HG02840 (cell line): ENCODE measurements around the gene RUFY4.
A peak's percentile ranks its signal among the peaks of the same experiment; 100 is the strongest.
"Not testable (repeated sequence)": the region's sequence is repeated elsewhere in the genome, so short reads cannot be mapped to it uniquely, and the experiment has no call there.

Source experiments
- ATAC-seq: cut with Tn5 transposase; IDR thresholded peaks from one replicate; pipeline ENCODE4 v1.9.1; 2021; ENCODE audit warnings: mild to moderate bottlenecking, moderate library complexity, moderate number of reproducible peaks; ENCODE audit not compliant: unreplicated experiment, low FRiP score

The RUFY4 gene

DNA sequence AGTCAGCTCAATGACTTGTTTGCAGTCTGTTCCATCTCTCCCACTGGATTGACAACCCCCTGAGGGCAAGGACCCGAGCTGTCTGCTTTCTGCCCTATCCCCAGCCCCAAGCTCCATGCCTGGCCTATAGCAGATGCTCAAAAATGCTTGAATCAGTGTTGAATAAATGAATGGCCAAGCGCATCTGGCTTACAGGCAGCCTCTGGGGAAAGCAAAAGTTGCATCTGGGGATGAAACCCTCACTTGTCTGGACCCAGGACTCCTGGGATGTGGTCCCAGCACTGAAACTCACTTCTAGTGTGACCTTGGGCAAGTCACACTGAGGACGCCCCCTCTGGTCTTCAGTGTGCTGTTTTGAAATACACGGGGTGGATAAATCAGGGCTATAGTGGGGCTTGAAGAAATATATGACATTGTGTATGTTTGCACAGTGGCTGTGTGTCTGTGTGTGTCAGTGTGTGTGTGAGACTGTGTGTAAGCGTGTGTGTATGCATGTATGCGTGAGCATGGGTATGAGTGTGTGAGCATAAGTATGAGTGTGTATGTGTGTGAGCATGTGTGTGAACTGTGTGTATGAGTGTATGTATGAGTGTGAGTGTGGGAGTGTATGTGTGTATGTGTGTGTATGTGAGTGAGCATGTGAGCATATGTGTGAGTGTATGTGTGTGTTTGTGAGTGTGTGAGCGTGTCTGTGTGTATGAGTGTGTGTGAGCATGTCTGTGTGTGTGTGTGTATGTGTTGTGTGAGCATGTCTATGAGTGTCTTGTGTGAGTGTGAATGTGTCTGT lies 38.5 kb upstream of the RUFY4 start:
- no peak for ATAC-seq

- ATAC-seq: no peak
Observed at GRCh38 chr2:218031261-218031660, 37.8 kb upstream of the RUFY4 start.

DNA sequence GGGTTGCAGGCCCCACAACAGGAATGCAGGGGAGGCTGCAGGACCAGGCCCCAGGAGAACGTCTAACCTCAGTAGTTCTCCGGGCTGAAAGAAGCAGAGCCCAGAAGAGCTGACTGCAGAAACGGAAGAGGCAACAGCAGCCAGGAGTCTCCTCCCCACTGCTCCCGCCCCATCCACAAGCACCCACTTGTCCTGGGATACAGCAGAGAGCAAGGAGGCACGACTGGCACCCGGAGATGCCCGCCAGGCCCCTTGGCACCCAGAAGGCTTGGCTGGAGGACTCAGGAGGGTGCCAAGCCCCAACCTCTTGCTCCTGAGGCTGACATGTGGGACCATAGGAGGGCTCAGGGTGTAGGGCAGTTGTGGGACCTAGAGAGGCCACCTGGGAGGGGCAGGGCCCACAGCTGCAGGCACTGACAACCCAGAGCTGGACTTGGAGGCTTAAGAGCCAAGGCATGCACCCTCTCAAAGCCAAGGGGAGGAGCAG lies 37.2 kb upstream of the RUFY4 start:
- no peak for ATAC-seq

GRCh38 chr2:218032336-218033171 lies 36.5 kb upstream of the RUFY4 start:
- no peak for ATAC-seq

GRCh38 chr2:218033208-218033589 lies 35.9 kb upstream of the RUFY4 start:
- ATAC-seq: no peak

DNA sequence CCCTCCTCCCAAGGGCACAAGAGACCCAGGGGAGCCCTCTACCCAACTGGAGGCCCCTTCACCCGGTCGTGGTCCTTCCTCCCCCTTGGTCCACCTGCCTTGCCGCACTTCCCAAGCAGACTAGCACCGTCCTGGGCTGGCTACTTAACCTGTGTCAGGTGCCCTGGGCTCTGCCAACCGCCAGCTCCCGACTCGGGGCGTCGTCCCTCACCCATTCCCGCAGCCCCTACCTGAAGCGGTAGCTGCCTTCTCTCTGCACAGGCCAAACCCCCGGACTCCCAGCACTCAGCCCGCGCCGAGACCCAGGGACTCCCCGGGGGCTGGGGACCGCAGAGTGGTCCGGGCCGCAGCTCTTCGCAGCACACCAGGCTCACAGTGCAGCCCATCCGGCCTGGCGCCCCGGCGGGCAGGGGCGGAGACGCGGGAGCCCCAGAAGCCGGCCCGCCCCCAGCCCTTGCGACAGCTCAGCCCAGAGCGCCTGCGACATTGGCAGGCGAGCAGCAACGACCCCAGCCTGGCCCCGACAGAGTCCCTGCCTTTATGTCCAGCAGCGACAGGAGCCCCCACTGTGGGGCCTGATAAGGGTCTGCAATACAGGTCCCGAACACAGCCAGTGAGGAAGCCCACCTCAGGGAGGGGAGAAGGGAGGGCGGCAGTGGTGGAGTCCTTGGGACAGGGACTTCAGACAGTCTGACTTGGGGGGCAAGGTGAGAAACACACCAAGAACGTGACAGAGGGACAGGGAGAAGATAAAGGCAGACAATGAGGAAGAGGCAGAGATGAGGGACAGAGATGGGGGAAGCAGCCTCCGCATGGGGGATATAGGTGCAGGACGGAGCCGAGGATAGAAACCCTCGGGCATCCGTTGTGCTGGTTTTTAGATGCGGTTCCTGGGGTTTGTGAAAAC lies 35.2 kb upstream of the RUFY4 start:
- ATAC-seq: no peak

DNA sequence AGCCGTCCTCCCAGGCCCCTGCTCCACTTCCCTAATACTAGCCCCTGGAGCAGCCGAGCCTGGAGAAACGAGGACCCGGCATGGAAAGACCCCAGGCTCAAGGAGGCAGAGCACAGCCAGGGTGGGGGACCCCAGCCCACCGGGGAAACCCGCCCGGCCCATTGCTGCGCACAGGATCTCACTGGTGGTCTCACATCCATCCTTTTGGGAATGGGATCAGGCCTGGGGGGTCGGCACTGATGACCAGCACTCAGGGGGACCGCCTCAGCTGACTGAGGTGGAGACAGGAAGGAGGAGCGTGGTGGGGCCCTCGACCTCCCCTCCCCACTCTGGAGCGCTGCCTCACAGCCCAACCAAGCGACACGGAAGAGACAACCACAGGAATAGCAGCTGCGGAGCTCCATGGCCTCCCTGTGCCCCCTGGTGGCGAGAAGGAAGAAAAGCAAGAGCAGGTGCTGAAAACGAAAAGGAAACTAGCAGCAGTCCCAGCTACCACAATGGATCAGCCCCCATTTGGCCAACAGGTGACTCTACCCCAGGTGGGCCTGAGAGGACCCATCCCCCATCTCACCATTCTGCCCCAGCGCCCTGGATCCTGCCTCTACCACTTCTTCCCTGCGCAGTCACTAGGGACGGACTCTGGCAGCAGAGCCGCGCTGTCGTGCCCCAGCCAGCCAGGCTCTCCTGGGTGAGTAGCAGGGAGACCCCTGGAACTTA lies 34.4 kb upstream of the RUFY4 start:
- peak; percentile 66 for ATAC-seq

DNA sequence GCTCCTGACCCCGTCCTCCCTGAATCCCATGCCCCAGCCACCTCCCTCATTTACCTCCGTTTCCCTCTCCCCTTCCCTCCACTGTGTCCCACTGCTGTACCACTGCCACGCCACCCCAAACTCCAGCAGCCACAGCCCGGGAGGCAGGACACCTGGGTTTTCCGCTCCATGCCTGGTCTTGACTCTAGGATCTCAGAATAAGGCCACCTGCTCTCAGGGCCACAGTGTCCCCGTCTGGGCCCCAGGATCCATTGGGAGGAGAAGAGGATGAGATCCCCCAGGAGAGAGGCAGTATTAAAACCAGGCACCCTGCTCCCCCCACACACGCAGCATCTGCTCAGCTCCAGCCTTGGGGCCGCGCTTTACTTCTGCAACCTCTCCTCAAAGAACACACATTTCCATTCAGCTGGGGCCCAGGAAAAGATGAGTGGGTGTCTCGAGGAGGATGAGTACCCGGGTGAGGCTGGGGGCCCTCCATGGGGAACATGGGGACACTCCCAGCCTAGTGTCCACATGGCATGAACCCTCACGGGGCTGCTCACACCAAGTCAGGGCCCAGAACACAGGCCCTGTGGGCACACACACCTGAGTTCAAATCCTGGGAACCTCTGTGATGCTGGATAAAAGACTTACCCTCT lies 33.5 kb upstream of the RUFY4 start:
- ATAC-seq: no peak

DNA sequence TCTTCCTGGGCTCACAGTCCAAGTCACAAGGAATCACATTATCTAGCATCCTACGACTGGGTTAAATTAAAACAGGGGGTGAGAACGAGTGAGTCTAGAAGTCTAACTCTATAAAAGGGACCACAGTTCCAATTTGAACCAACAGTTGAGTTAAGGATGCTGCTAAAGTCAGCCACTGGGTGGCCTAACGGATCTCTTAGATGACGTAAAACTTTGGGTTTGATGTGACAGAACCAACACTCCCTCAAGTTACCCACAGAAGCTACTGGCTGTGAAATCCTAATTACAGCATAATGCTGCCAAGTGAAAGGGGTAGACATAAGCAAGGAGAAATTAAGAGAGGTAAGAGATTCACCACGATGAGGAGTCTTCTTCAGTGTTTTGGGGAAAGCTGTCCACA lies 32.7 kb upstream of the RUFY4 start:
- ATAC-seq: no peak

- no peak for ATAC-seq
Observed at GRCh38 chr2:218039171-218039570, 29.9 kb upstream of the RUFY4 start.

GRCh38 chr2:218040883-218041282 lies 28.2 kb upstream of the RUFY4 start:
- ATAC-seq: no peak

GRCh38 chr2:218041302-218042168 lies 27.5 kb upstream of the RUFY4 start:
- ATAC-seq: no peak

DNA sequence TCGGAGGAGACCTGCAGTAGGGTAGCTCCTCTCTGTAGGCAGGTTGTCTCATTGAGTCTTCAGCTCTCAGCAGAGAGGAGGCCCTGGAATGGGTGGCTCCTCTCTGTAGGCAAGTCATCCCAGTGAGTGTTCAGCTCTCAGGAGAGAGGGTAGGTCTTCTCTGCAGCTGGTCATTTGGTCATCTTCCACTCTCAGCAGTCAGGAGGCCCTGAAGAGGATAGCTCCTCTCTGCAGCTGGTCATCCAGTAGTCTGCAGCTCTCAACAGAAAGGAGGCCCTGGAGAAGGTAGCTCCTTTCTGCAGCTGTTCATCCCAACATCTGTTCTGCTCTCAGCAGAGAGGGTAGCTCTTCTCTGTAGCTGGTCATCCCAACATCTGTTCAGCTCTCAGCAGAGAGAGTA lies 26.0 kb upstream of the RUFY4 start:
- ATAC-seq: no peak

DNA sequence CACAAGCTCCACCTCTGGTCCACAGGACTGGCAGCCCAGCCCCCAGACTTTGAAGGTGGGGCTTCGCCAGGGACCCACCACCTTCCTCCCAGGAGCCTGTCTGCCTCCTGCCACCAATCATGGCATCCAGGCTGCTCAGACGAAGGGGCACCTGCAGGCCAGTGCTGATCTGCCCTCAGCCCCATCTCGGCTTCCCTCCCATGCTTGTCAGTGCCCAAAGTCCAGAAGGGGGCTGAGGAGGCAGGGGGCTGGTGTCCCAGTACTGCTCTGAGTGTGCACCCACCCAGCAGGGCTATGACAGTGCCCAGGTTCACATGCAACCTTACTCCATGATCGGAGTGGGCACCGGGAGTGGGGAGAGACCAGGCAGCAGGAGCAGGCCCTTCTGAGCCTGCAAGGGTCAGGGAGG lies 25.3 kb upstream of the RUFY4 start:
- no peak for ATAC-seq

DNA sequence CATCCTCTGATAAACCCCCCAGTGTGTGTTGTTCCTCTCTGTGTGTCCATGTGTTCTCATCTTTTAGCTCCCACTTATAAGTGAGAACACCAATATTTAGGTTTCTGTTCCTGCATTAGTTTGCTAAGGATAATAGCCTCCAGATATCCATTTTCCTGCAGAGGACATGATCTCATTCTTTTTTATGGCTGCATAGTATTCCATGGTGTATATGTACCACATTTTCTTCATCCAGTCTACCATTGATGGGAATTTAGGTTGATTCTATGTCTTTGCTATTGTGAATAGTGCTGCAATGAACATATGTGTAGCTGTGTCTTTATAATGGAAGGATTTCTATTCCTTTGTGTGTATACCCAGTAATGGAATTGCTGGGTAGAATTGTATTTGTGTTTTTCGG lies 24.5 kb upstream of the RUFY4 start:
- ATAC-seq: not testable (repeated sequence)

DNA sequence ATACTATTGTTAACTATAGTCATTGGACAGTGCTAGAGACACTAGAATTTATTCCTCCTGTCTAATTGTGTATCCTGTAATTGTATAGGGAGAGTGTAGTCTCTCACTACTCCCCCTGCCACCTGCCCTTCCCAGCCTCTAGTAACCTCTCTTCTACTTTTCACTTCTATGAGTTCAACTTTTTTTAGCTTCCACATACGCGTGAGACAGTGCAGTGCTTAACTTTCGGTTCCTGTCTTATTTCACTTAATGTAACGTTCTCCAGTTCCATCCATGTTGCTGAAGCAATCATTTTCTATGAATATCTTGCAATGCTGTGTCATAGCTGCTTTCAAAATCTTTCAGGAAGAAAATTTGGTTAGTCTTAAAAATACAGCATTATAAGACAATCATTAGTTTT lies 22.8 kb upstream of the RUFY4 start:
- no peak for ATAC-seq

- ATAC-seq: no peak
Observed at GRCh38 chr2:218047536-218048225, 21.4 kb upstream of the RUFY4 start.

DNA sequence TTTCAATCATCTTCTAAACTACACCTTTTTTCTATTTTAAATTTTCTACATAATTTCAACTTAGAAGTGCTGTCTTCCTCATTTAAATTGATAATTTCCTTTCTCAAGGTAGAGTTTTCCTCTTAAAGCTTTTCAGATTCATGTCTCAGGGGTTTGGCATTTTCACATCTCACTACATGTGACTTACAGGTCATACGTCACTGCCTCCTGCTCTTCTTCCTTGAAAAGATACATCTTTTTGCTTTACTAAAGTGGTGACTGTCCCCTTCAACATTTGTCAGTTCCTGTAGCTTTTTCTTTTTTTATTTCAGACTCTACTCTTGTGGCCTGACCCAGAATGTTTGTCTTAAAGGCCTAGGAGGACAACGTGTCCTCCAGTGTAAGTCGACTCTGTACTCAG lies 17.1 kb upstream of the RUFY4 start:
- ATAC-seq: no peak
